Measurements from ENCODE around the gene GLCCI1.
A peak's percentile ranks its signal among the peaks of the same experiment; 100 is the strongest.
"Not testable (repeated sequence)": the region's sequence is repeated elsewhere in the genome, so short reads cannot be mapped to it uniquely, and the experiment has no call there.

The GLCCI1 gene

DNA sequence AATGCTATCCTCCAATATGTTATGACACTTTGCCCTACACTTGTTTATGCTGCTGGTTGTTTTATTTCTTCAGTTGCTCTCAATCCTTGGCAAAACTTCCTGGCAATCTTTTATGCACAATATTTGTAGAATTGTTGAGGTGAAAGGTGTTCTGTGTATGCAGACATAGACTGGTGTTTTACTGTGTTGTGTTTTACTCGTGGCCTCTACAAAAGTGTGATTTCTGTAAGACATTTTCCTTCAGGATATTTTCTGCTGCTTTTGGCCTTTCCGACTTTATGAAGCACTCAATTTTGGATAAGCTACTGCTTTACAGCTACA, 21.8 kb downstream of the GLCCI1 start:
- no peak for DNase-seq

DNA sequence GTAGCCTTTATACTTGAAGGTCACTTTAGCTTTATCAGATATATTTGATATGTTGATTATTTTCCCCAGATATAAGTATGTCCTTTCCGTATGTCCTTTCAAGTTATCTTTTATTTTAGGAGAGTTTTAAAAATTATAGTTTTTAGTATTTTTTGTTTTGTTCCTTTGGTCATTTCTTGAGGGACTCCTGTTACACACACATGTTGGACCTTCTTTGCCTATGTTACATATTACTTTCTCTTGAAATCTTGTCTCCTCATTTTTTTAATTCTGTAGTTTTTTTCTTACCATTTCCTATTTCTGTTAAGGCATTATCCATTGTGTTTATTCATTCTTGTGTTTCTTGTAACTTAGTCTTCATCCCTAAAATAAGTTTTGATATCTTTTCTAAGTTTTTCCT, 23.9 kb downstream of the GLCCI1 start:
- DNase-seq, result no peak

DNA sequence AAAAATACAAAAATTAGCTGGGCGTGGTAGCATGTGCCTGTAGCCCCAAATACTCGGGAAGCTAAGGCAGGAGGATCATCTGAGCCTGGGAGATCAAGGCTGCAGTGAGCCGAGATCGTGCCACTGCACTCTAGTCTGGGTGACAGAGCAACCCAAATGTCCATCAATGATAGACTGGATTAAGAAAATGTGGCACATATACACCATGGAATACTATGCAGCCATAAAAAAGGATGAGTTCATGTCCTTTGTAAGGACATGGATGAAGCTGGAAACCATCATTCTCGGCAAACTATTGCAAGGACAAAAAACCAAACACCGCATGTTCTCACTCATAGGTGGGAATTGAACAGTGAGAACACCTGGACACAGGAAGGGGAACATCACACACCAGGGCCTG, 26.8 kb downstream of the GLCCI1 start:
- DNase-seq, result not testable (repeated sequence)

DNA sequence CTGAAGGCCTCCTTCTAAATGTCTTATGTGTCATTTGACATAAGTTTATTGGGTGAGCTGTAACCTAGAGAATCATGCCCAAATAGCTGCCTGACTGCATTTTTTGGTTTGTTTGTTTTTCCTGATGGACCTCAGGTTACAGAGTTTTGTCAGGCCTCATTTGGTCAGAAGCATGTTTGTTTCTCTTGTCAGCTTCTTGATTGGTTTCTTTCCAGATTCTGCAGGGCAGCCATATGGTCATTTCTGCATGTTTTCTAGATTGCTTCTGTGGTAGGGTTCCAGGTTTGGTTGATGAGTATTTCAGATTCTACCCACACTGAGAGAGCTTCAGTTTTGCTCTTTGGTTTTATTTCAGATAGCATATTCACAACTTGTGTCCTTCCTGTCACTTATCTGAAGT, 28.0 kb downstream of the GLCCI1 start:
- no peak for DNase-seq

DNA sequence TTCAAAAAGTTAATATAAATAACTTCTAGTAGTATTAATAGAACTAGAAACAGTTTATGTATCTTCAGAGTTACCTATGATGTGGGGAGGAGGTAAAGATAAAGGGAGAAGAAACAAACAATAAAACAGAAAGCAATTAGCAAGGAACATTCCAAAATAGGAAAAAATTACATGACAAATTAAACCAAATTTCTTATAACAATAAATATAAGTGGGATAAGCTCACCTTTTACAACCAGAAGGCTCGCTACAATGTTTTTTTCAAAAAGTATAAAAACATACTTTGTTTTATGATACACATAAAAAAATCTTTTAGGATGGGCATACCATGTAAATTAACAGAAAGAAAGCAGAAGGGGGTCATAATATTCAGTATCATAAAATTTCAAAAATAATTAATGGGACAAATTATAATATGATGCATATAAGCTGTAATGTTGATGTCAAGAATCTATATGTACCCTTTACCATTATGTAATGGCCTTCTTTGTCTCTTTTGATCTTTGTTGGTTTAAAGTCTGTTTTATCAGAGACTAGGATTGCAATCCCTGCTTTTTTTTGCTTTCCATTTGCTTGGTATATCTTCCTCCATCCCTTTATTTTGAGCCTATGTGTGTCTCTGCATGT, 31.8 kb downstream of the GLCCI1 start:
- no peak for DNase-seq

DNA sequence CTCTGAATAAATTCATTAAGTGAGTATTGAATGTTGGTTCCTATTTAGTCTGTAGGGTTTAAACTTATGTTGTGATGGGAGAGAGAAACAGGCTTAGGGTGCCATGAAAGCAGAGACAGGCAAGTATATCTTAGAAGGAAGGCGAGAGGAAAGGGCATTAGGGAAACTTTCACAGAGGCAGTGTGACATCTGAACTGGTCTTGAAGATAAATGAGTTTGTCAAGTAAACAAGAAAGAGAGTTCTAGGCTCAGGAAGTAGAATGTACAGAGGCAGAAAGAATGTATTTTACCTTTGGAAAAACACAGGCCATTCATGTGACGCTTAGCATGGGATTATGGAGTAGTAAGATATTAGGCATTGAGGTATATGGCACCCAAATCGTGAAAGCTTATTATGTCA, 34.5 kb downstream of the GLCCI1 start:
- DNase-seq, result no peak

DNA sequence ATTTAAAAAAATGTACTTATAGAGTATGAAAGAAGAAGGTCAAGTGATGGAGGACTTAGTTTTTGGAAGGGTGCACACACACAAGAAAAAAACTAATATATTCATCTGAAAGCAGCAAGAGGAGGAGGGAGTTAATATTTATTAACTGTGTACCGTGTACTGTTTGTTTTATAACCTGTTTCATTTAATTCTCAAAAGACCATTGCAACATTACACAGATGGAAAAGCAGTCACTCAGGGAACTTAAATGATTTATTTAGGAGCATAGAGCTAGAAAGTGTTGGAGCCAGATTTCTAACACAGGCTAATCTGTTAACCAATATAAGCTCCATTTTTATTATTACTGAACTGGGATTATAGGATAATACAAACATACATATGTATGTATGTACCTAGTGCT, 36.7 kb downstream of the GLCCI1 start:
- DNase-seq, result no peak

DNA sequence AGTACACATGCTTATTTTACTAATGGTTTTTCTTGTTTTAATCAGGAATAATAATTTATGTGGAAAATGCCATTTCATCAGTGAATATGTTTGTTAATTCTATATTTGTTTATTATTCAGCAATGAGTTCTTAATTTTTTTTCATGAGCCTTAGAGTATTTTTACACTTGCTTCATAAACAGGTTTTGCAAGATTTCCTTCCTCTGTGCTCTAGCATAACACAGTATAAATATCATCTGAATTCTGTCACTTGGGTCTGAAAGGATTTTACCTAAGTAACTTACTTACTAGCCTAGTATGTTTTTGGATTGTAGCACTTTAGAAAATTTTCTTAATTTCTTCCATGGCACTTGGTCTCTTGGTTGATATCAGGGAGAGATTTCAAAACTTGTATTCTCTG, 45.8 kb downstream of the GLCCI1 start:
- no peak for DNase-seq

DNA sequence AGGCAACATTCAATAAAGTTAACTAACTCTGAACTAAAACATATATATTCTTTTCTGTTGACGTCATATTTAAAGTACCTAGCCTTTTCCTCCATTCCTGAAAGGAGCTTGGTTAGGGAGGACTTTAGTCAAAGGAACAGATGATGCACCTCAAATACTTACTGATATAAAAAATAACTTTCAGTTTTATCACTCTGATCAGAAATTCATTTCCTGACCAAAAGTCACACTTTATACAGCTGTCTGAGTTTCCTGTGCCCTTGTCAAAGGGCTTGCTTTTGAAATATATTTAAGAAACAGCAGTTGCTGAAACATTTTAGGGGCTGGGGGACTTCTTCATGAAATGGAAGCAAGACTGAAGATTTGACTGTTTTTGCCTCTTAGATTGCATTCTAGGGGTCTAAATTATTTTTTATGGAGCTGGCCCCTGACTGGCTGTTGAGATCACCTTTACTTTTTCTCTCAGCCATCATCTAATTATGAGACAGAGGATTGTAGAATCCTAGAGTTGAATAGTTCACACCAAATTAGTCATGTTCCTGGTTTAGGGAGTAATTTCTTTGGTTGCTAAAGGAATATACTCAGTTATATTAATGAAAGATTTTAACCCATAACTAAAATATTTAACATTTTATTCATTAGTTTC, 46.6 kb downstream of the GLCCI1 start:
- no peak for DNase-seq

DNA sequence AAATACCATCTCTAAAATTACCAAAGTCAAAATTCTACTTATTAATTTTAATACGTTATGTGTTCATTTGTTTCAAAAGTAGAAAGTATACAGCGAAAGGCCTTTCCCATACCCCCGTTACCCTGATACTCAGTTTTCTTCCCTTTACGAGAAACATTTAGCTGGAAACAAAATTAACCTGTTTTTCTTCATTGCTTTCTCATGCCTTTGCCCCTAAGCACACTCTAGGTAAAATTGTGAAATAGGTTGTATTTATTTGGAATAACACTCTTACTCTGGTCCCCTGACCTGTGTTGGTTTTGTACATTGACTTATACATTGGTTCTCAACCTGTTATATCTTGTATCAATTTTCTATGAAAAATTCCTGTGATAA, 47.1 kb downstream of the GLCCI1 start:
- DNase-seq, result no peak

DNA sequence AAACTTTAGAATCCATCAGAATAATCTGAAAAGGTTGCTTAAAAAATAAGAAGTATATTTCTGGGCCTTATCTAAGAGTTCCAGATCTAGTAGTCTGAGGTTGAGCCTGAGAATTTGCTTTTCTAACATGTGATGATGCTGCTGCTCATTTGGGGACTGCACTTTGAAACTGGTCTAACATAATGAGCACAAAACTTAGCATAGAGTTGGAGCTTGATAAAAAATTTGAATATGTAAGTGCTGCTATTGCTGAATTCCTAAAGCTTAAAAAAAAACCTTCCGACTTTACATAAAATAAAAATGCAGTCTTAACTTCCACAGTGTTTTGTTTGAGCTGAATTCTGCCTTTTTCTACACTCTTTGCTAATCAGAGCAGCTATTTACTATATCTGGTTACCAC, 48.8 kb downstream of the GLCCI1 start:
- no peak for DNase-seq

DNA sequence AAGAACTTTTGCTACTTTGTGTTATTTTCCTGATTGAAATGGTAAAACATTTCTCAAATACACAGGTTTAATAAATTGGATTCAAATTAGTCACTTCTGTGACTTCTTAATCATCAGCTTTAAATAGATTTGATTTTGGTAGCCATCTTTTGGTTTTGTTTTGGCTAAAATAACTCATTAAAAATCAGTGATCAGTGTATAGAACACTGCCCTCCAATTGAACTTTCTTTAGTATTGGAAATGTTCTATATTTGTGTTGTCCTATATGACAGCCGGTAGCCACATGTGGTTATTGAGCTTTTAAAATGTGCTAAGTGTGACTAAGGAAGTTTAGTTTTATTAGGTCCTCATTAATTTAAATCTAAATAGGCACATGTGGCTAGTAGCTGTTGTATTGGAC, 50.4 kb downstream of the GLCCI1 start:
- no peak for DNase-seq

DNA sequence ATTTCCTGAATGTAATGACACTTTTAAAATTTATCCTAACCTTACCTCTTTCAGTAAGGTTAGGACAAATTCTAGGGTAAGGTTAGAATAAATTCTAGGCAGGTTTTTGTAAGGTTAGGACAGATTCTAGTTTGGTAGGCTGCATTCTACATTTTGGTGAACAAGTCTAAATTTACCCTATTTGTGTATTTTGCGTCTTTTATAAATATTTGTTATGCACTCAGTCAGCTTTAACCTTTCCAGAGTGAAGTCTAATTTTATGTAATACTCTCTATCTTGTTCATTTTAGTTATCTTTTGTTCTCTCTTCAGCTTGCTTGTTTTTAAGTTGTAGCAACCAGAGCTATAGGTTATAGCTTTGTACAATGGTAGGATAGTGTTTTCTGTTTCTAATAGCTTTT, 54.0 kb downstream of the GLCCI1 start:
- DNase-seq, result no peak

DNA sequence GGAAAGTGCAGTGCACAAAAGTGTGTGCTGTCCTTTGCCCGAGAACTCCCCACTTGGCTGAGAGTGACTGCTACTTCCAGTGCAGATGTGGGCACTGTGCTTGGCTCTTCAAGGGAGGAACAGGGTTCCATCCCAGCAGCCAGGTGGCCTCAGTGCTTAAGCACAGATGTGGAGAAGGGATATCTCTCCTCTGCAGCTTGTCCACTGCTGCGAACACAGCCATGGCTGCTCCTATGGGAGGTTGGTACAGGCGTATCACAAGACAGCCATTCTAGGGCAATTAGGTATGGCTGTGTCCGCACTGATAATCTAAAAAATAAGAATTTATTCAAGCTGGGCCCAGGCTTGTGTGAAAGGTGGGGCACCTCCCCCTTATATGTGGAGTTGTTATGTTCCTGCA, 66.6 kb downstream of the GLCCI1 start:
- no peak for DNase-seq

DNA sequence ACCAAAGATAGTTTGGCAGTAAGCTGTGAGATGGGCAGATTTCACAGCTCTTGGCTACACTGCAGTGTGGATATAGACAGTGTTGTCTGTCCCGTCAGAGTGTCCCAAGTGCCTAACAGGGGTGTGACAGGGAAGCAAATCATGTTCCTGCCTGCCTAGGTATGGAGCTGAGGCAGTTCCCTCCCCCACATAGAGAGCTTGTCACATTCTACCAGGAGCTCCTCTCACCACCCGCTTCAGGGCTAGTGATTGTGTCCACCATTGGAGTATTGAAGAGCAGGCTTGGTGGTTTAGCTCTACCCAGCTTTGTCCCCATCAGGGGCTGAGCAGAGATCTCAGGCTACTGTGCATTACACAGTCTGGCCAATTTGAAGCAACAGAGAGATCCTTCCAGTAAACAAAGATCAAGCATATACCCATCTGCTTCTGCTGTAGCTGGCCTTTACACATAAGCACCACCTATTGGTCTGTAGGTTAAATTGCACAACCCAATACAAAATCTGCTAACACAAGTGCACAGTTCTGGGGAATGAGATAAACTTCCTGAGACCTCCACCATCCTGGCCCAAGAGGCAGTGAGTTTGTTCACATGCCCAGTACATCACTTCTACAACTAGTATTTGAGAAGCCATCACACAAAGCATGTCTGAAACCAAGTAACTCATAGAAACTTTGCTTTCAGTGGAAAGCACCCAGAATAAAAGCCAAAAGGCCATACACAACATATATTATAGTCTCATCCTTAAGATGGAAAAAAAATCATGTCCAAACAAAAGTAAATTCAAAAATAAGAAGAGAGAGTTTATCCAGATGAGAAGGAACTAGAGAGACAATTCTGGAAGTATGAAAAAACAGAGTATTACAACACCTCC, 67.3 kb downstream of the GLCCI1 start:
- DNase-seq, result peak; percentile 40

DNA sequence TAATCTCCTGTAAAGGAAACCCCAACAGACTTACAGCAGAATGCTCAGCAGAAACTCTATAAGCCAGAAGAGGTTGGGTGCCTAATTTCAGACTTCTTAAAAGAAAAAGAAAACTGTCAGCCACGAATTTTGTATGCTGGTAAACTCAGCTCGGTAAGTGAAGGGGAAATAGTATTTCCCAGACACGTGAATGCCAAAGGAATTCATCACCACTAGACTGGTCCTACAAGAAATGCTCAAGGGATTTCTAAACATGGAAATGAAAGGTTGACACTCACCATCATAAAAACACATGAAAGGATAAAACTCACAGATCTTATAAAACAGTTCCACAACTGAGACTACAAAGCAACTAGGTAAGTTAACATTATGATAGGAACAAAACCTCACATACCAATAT, 68.6 kb downstream of the GLCCI1 start:
- DNase-seq, result no peak

DNA sequence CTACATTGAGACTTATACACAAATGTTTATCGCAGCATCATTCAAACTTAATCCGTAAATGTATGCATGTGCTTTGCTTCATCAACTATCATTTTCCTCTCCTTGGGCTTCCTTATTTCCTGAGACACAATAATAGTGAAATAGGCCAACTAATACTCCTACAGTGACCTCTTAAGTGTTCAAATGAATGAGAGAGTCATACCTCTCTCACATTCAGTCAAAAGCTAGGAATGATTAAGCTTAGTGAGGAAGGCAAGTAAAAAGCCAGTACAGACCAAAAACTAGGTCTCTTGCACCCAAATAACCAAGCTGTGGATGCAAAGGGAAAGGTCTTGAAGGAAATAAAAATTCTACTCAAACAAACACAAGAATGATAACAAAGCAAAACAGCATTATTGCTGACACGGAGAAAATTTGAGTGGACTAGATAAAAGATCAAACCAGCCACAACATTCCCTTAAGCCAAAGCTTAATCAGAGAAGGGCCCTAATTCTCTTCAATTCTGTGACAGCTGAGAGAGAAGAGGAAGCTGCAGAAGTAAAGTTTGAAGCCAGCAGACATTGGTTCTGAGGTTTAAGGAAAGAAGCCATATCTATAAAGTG, 72.3 kb downstream of the GLCCI1 start:
- DNase-seq, result no peak

DNA sequence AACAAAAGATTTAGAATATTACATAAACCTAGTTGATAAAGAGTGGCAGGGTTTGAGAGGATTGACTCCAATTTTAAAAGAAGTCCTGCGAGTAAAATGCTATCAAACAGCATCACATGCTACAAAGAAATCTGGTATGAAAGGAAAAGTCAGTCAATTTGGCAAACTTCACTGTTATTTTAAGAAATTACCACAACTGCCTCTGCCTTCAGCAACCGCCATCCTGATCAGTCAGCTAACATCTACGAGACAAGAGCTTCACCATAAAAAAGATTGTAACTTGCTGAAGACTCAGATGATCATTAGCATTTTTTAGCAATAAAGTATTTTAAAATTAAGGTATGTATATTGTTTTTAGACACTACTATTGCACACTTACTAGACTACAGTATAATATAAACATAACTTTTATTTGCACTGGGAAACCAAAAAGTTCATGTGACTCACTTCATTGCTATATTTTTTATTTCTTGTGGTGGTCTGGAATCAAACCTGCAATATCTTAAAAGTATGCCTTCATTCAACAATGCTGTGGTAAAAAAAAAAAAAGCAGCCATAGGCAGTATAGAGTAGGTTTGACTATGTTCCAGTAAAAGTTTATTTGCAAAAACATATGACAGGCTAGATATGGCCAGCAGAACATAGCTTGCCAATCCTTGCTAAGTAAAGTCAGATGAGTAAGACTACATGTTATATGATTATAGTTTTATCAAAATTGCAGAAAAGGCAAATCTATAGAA, 74.4 kb downstream of the GLCCI1 start:
- no peak for DNase-seq

DNA sequence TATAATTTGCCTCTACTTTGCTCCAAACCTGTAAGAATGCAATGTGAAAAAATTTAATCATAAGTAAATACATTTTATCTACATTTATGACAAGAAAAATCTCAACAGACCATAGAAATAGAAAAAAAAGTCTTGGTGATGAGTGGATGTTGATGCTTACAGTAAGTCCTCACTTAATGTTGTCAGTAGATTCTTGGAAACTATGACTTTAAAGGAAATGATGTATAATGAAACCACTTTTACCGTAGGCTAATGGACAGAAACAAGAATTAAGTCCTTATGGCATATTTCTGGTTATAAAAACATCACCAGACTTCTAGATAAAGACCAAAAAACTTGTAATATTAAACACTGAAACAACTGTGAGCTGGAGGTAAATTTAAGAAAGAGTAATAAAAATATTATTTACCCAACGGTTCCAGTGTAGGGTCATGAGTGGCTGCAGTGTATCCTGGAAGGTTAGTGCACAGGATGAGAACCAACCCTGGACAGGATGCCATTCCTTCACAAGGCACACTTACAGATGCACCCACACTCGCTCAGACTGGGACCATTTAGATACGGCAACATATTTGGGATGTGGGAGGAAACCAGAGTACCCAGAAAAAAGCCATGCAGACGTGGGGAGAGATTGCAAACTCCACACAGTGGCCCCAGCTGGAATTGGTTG, 76.3 kb downstream of the GLCCI1 start:
- no peak for DNase-seq

DNA sequence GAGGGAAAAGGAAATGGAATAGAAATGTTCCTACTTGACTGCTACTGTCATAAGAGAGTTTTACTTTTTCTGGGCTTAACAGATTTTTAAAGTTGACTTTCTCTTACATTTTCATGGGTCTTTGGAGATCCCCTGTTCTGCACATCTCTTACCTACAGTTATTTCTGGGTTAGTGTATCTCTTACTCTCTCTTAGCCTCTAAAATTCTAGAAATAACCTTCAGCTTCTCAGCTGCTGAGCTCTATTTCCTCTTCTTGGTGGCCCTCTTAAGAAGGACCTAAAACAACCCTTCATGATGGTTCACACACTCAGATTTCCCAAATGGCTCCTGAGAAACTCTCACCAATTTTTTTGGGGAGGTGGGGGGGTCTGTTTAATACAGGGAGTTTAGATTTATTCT, 79.5 kb downstream of the GLCCI1 start:
- not testable (repeated sequence) for DNase-seq

DNA sequence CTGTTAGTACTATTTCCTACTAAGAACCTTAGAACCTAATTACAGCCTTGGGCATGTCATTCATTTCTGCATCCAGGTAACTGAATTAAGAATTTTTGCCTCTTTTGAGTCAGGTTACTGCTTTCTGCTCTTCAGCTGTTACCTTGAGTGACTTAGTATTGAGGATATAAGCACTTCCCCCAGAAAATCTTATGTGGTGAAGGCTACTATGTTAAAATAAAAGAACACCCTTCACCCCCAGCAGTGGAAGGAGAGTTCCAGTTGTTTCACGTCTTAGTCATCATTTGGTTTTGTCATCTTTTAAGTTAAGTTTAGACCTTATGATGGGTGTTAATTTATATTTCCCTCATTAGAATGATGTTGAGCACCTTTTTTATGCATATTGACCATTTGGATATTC, 82.8 kb downstream of the GLCCI1 start:
- DNase-seq, result no peak

DNA sequence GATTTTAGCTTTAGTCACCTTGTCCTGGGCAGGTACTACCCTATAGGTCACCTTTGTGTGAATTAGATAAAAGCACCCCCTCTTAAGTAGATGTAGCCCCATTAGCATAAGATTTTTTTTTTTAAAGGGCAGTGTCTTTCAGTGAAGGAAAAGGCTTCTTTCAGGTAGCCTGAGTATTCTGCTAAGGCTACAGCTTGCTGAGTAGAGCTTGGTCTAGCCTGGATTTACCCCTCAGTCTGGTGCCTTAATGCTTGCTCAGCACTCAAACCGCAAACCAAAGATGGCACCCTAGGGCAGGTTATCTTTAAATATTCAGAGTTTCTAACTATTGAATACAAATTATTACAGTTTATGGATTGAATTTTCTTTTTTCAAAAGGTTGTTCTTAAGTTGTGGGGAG, 83.4 kb downstream of the GLCCI1 start:
- DNase-seq, result no peak

DNA sequence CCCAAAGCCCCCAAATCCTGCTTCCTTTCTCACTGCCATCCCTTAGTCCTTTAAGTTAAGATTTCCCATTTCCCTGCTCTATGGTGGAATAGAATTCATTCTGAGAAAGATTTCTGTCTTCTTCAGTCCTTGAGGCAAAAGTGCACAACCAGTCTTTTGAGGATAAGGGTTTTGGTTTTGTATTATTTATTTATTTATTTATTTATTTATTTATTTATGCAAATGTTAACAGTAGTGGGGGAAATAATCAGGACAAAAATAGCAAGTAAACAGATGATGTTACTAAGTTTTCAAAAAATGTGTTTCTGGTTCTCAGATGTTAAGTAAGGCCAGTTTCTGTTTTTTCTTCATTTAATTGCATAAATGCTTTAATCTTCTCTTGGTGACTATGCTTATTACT, 84.2 kb downstream of the GLCCI1 start:
- no peak for DNase-seq
